ENCODE data around the gene CYSRT1.

The CYSRT1 gene

GRCh38 chr9:137271696-137272076, 46.7 kb downstream of the CYSRT1 start:
- no peak for DNase-seq (ENCODE audit: low read depth in 2 of 2)

- DNase-seq (ENCODE audit: low read depth in 2 of 2) = no peak
These were observed 47.5 kb downstream of the CYSRT1 start for GRCh38 chr9:137272241-137273094.

DNA sequence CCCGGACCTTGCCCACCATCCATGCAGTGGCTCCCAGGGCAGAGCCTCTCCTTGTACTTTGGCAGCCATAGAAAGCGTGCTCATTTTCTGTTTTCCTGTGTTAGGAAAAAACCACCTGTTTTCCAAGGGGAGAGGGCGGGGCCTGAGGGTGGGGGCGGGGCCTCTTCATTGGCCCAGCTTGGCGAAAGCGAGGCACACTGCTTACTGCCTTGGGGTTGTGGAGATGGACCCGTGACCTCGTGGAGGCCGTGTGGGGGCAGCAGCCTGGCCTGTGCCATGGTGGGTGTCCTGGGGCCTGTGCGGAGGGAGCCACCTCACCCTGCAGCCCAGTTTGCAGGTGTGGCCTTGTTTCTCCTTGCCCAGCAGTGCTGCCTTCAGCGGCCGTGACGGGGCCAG, 48.1 kb downstream of the CYSRT1 start:
- DNase-seq (ENCODE audit: low read depth in 2 of 2) = no peak

DNA sequence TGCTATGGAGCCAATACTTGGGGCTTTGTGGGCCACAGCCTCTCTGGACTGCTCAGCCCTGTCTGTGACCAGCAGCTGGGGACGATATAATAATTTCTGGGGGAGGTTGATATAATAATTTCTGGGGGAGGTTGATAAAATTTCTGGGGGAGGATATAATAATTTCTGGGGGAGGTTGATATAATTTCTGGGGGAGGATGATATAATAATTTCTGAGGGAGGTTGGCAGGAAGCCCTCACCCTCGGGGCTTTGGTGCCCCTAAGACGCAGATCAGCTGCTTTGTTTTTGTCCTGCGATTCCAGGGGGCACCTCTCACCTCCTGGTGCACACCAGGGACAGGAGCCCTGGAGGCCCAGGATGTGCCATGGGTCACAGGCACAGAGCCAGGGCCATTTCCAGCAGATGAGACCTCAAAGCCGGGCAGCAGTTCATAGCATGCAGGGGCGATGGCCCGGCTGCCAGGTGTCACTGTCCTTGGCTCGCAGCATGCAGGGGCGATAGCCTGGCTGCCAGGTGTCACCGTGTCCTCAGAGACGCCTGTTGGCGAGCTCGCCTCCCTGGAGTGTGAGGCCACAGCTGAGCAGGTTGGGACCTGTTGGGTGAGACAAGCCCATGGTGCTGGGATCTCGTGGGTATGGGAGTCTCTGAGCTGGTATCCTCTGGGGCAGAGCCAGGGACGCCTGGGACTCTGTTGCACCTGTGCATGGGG, 48.8 kb downstream of the CYSRT1 start:
- DNase-seq (ENCODE audit: low read depth in 2 of 2) = no peak

GRCh38 chr9:137275203-137275587, 50.2 kb downstream of the CYSRT1 start:
- DNase-seq (ENCODE audit: low read depth in 2 of 2) = no peak
